HG03565 (cell line): Measurements from ENCODE around the gene AMOTL2.

Source experiments
- ATAC-seq: cut with Tn5 transposase; IDR thresholded peaks from one replicate; pipeline ENCODE4 v1.9.1; 2021; ENCODE audit warnings: mild to moderate bottlenecking, moderate library complexity; ENCODE audit not compliant: unreplicated experiment

The AMOTL2 gene

DNA sequence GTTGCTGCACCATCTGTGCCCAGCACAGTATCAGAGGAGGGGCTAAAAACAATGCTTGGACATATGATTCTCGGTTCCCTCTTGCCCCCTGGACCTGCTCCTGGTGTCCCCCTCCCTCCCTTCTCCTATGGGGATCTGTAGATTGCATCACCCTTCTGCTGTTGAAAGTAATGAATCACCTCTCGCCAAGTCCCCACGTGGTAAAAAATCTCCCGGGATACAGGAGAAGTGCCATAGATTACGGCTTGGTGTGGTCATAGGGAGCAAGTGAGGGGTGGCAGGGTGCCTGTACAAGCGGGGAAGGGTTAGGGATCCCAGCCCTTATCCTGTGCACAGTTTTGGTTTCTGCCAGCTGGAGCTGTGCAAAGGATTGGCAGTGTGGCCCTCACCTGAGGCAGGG lies 37.7 kb downstream of the AMOTL2 start:
- no peak for ATAC-seq

DNA sequence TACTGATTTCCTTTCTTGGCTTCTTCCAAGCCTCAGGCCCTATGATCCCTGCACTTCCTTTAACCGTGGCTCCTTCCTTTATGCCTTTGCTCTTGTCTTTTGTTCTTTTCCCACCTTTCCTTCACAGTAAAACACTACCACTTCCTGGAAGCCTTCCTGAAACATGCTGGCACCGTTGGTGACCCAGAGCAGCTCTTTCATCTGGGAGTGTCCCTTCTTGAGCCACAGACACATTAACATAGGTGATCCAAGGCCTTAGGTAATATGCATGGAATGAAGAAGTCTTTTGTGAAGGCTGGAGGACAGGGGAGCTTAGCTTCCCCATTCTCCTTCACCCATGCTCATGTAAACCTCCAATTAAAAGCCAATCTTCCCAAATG lies 39.4 kb downstream of the AMOTL2 start:
- ATAC-seq: no peak

DNA sequence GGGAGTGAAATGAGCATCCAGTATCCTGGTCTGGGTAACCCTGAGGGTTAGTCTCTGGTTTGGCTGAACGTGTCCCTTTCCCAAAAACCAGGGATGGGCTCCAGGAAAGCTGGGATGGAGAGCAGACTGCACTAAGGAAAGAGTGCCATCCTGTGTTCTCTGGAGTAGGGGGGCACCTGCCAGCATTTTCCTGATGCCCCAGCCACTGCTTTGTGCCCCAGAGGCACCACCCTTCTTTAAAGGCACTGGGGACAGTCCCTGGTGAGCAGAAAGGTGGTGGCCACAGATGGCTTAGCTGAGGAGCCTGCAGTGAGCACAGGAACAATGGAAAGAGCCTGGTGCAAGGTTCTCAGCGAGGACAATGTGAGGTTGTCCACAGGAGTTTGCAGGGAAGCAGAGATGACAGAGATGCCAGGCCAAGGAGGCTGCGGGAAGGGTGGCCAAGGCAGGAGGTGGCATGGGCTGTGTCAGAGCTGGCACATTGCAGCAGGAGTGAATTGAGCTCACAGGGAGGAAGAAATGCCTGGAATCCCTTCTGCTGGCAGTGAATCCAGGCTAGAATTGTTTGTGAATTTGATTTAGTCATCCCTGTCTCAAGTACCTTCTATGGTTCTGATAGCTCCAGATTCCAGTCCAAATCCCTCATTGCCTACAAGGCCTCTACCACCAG lies 39.9 kb downstream of the AMOTL2 start:
- no peak for ATAC-seq

DNA sequence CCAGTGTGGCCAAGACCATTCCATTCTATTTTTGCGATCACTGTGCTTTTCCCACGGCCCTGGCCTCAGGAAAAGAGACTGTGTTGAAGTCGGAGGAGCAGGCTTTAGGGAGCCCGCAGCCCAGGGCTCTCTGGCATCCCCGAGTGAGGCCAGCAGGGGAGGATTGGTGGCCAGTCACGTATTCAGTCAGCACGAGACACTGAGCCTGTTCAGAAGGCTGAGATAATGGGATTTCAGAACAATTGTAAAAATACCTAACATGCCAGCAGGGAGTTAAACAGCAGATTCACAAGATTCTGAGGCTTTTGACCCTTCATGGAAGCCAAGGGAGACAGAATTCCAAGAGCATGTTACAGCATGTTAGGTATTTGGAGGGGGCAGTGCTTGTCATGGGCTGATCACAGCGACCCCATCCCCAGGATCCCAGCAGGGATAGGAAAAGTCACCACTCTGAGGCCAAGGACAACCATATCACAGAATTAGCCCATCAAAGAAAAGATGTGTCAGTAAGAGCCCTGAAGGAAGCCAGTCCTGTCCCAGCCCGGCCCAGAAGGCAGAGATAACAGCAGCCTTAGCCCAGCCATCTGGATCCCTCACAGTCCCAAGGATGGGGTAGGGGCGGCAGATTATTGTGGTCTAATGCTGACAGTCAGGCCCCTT lies 40.6 kb downstream of the AMOTL2 start:
- no peak for ATAC-seq

DNA sequence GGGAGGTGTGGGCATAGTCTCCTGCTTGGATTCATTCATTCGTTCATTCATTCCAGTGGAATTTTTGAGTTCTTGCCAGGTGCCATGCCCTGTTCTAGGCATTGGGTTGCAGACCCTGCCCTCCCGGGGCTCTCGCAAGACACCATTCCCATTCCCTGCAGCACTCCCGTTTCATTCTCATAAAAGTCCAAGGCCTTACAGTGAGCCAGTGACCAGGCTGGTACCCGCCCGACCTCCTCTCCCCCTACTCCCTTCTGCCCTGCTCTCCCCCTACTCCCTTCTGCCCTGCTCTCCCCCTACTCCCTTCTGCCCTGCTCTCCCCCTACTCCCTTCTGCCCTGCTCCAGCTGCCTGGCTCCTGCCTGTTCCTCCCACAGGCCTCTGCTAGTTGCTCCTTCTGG lies 41.9 kb downstream of the AMOTL2 start:
- ATAC-seq: no peak

DNA sequence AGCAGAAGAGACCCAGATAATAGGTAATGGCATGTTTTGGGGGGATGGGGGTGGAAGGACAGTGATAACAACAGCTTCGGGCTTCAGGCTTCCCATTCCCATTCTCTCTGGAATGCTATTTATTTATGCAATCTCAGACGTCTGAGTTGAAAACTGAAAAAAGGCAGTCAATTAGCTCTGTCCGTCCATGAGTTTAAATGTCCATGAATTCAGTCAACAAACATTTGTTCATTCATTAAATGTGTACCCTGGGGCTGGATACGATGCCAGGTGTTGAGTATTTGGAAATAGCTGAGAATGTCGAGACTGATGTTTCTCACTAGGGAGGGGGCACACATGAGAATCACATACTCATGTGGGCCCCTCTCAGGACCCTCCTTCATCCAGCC lies 42.4 kb downstream of the AMOTL2 start:
- ATAC-seq: no peak

DNA sequence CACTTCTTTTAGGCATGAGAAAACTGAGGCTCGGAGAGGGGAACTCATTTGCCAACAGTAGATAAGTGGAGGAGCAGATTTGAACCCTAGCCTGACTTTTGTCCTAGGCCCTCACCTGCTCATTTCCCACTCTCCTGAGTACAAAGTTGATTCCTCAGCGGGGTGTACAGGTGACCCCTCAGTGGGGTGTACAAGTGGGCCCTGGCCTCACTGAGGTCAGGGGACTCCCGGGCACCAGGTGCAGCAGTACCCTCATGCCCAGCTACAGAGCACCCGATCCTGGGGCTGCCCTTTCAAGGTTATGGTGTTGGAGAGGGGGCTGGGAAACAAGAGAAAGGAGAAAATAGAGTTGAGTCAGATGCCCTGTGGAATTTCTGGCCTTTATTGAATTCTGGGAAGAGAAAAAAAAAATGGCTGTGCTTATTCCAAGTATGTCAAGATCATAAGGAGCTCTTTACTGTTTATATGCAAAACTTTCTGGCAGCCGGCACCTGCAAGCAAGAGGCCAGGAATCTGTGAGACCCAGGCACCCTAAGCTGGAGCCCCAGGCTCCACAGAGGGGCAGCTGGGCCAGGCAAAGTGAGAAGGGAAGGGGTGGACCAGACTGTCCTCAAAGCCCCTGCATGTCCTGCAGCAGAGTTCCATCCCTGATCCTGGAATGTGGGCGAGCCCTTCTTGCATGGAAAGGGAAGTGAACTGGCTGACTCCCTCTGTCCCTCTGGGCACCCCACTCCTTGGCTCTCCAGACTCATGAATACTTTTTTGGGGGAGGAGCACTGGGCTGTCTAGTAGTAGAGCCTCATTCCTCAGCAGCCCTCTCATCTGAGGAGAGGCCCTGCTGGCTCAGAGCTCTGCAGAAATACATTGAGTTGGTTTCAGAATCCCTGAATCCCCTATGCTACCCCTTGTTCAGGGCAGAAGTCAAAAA lies 43.1 kb downstream of the AMOTL2 start:
- ATAC-seq: no peak

DNA sequence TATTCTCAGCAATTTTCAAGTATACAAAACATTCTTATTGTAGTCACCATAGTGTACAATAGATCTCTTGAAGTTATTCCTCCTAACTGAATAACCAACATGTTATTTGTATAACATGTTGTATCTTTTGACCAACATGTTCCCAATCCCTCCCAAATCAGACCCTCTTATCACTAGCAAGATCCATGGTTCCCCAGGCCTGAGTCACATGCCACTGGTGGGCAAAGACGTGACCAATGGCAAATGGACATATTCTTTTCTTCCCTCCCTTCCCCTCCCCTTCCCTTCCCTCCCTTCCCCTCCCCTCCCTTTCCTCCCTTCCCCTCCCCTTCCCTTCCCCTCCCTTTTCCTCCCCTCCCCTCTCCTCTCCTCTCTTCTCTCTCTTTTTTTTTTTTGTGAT lies 45.4 kb downstream of the AMOTL2 start:
- no peak for ATAC-seq

DNA sequence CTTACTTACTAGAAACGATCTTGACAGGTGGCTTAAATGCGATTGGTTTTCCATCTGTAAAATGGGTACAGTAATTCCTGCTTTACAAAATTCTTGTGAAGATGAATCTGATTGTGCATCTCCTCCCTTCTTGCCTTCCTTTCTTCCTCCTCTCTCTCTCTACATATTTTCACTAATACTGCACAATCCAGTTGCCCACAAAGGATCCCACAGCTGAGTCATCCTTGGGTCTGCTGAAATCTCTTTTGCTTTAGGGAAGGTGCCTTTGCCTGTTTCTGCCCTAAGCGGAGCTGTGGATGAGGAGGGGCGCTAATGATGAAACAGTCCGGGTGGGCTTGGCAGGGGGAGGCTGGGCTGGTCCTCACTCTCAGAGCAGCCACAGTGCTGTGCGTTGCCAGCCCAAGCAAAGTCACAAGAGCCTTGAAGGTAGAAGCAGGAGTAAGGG lies 46.1 kb downstream of the AMOTL2 start:
- ATAC-seq: no peak

DNA sequence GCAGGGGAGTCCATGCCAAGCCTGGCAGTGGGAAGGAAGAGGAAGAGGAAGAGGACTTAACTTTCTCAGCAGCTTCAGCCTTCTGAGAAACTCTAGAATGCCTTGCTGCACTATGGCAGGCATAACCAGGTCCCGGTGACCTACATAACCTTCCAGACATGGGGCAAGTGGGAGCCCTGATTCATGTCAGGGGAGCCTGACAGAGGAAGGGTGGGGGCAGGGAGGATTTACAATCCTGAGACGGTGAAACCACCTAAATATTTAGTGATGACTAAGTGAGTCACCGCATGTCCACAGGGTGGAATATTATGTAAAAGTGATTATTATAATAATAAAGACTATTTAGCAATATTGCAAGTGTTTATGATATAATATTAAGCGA lies 46.7 kb downstream of the AMOTL2 start:
- ATAC-seq: no peak

DNA sequence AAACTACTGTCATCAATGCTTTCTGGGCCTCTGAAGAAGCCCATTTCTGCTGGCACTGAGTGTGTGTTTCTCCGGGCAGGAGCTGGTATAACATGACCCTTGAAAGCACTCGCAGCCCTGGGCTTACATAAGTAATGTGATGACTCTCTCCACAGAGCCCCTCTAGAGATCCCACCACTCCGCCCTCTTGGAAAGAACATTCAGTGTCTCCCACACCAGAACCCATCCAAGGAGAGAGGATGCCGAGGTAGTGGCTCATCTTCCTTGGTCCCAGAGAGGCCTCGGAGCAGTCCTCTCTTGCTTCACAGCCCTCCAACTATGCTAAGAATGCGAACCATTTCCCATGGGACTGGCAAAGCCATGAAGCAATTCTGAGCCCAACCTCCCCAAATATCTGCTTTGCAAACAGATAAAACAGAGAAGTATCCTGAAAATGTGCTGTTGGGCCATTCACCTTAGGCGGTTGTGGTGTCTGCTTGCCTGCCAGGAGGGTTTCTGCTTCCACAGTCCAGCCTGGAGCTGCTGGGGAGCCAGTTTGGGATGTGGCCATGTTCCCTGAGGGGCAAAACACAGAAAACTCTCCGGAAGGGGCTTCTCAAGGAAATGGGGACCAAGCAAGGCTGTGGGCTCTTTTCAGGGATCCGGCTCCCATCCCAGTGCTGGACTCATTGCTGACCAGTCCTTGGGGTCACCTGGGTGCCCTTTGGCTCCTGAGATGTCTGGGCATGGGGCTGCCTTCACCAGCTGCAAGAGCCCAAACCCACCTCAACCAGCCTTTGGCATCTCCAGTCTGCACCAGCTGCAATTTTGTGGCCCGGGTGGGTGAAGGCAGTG lies 47.3 kb downstream of the AMOTL2 start:
- no peak for ATAC-seq

DNA sequence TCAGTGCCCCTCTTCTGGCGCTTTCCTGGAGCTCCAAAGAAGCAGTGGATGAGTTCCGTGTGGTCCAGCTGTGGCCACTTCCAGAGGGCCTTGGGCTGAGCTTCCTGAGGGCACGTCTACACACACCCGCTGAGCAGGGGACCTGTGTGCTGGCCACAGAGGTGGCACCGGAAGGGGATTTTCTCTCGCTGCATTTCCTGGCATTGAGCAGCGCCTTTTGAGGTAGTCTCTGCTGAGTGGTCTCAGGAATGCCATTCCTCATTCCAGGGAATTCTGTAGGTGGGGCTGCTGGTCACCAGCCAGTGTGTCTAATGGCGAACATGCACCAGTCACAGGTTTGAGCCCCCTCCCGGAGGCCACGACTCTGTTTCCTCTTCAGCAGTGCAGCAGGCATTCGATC lies 48.1 kb downstream of the AMOTL2 start:
- ATAC-seq: no peak

DNA sequence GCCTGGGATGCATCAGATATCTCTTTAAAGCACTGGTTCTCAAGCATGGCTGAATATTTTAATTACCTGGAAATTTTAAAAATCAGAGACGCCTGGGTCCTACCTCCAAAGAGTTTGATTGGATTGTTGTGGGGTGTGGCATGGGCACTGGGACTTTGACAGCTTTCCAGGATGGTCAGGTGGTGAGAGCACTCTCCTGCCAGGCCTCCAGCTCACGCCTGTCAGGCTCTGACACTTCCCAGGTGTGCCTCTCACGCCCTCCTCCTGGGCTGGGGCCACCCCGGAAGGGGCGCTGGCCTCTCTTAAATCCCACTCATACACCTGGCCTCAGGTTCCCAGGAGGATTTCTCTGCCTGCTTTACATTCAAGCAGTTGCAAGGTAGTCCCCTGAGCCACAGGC lies 48.5 kb downstream of the AMOTL2 start:
- no peak for ATAC-seq

DNA sequence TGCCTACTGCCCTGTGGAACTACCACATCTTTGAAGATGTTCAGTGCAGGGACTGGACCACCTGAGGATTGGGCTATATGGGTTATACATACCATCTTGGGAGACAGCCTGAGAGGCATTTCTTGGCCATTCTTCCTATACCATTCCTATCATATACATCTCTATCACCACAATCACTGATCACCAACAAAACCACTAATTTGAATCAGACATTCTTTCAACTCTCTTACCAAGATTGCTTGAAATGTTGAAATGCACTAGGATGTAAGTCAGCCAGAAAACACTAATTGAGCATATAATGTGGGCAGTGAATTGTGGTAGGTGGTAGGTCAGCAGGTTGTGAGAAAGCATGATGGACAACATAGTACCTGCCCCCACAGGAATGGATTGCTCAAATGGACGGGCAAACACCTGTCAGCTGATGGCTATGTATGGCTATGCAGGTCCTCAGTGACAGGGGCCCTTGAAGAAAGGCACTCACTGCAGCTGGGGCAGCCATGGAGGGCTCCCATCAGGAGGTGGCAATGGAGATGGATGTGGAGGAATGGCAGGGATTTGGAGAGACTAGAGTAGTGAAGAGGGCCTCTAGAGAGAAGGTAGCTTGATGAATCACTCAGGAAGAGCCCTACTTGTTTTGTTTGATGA lies 49.1 kb downstream of the AMOTL2 start:
- ATAC-seq: no peak

DNA sequence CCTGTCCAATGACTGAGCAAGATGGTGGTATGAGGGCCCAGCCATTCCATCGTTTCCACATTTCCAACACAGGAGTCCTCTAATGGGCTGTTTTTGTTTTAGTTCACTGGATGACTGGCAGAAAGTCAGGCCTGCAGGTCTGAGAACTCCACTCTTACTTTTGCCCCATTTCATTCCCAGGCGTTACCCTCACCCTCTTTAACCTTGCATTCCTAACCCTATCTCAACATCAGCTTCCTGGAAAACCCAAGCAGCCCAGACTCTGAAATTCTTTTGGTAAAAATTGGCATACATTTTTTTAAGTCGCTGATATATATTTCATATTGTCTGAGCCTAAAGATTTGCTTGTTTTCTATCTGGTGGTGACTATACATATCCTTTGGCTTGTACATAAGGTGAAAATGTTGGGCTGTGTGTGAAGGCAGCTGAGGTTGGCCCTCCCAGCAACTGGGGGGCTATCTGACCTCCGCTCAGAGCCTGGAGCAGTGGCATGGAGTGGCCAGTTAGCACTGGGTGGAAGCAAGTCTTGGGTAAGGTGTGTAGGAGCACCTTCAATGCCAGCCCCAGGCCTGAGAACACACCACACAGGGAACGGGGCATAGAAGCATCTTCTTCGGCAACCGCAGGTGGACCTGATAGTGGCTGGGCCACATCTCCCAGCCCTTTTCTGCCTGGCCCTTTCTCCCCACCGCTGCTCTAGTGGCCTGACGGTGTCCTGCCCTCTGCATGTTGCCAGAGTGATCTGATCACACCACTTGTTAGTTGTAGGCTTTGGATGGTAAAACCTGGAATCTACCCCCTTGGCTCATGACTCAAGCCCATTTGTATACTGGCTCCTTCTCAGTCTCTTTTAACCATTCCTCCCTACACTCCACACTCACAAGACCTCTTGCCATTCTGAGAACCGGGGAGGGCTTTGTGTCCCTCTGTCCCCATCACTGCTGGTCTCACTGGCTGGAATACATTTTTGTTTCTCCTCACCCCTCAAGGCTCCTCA lies 50.0 kb downstream of the AMOTL2 start:
- no peak for ATAC-seq

DNA sequence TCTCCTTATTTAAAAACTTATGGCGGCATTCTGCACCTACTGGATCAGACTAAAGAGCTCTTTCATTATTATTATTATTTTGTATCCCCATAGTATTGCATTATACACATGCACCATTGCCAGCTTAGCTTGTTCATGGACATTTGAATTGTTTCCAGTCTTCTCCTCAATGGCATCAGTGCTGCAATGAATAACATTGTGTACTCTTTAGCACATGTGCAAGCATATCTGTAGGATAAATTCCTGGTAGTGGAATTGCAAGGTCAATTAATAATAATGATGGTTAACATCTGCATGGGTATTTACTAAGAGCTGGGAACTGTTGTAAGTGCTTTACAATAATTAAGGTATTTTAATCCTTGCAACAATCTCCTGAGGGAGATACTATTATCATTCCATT lies 52.0 kb downstream of the AMOTL2 start:
- no peak for ATAC-seq

DNA sequence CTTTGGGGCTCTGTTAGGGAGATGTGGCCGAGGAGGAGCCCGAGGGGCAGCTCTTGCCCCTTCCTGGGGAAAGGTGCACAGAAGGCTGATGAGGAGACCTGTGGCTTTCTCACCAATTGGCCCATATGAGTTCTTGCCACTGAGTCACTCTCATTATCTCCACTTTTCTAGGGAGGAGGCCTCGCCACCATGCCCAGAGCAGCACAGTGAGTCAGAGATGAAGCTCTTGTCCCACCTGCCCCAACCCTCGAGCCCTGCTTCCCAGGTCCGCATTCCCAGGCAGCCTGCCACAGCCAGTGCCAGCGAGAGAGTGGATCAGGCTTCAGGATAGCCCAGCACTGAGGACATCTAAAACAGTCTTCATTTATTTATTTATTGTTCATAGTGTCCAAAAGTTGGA lies 53.5 kb downstream of the AMOTL2 start:
- no peak for ATAC-seq

DNA sequence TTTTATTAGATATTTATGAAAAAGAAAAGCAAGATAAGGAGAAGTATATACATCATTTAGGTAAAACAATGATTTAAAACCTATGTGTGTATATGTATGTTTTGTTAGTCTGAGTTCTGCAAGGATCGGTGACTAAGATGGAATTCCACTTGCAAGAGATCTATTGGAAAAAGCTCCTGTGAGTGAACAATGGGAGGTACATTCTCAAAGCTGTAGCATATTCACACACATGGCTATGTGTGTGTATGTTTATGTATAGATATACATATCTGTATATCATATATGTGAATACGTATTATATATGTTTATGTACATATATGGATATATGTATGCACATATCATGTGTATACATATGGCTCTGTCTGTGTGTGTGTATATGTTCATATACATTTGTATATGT lies 54.3 kb downstream of the AMOTL2 start:
- no peak for ATAC-seq

DNA sequence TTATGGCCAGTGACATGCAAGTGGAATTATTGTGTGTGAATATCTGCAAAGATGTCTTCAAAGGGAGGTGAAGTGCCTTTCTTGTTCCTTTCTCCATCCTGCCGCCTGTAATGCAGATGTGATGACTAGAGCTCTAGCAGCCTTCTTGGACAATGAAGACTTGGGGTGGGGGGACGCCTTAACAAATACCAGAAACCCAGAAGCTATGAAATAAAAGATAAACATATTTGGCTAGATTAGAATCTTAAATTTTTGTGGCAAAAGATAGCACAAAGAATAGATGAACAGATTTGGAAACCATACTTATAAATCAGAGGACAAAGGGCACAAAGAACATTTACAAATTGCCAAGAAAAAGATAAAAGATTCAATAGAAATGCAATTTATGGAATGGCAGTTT lies 56.1 kb downstream of the AMOTL2 start:
- ATAC-seq: no peak
